SK-N-SH treated with all-trans-retinoic acid at 6 μM for 48 hours (cell line): ENCODE data around the gene NCLN.

Experiments
- ARNTL ChIP-seq: fragments of 450-650 bp; formaldehyde crosslinking; IDR thresholded peaks from 2 replicates; pipeline ENCODE4 v1.5.0; 2020; ENCODE audit warnings: low read depth, mild to moderate bottlenecking, moderate library complexity, borderline replicate concordance
- GLIS3 ChIP-seq: fragments of 250-450 bp; sonication (Bioruptor Pico); IDR thresholded peaks from 2 replicates; pipeline ENCODE4 v1.5.0; 2020; ENCODE audit warnings: mild to moderate bottlenecking, moderate library complexity
- OSR1 ChIP-seq: fragments of 250-450 bp; sonication (Bioruptor Pico); IDR thresholded peaks from 2 replicates; pipeline ENCODE4 v1.8.0; 2022; ENCODE audit warnings: moderate library complexity, mild to moderate bottlenecking, inconsistent platforms
- PPARA ChIP-seq: fragments of 250-450 bp; sonication (Bioruptor Pico); IDR thresholded peaks from 2 replicates; pipeline ENCODE4 v1.5.0; 2020; ENCODE audit warnings: mild to moderate bottlenecking, borderline replicate concordance
- RARB ChIP-seq: fragments of 250-450 bp; sonication (Bioruptor Pico); IDR thresholded peaks from 2 replicates; pipeline ENCODE4 v1.8.0; 2021; ENCODE audit warnings: mild to moderate bottlenecking, moderate library complexity
- ZC3H10 ChIP-seq: fragments of 250-450 bp; sonication (Bioruptor Pico); IDR thresholded peaks from 2 replicates; pipeline ENCODE4 v1.5.1; 2021; ENCODE audit warnings: mild to moderate bottlenecking, moderate library complexity
- ZFP3 ChIP-seq: fragments of 250-450 bp; sonication (Bioruptor Pico); IDR thresholded peaks from 2 replicates; pipeline ENCODE4 v1.5.0; 2020; ENCODE audit warnings: mild to moderate bottlenecking, moderate library complexity
- ZFP30 ChIP-seq: fragments of 450-650 bp; formaldehyde crosslinking; IDR thresholded peaks from 2 replicates; pipeline ENCODE4 v1.5.0; 2022; ENCODE audit warnings: mild to moderate bottlenecking, moderate library complexity
- TF ChIP-seq, protein P1 (sequence below): fragments of 250-450 bp; sonication (Bioruptor Pico); IDR thresholded peaks from 2 replicates; pipeline ENCODE4 v1.5.1; 2021; ENCODE audit warnings: mild to moderate bottlenecking, moderate library complexity
- TF ChIP-seq, protein P2 (sequence below): fragments of 250-450 bp; sonication (Bioruptor Pico); IDR thresholded peaks from 2 replicates; pipeline ENCODE4 v1.5.1; 2020; ENCODE audit warnings: low read depth, mild to moderate bottlenecking, moderate library complexity
- TF ChIP-seq, protein P3 (sequence below): fragments of 250-450 bp; sonication (Bioruptor Pico); IDR thresholded peaks from 2 replicates; pipeline ENCODE4 v1.5.0; 2020; ENCODE audit warnings: mild to moderate bottlenecking, moderate library complexity
- TF ChIP-seq, protein P4 (sequence below): fragments of 250-450 bp; sonication (Bioruptor Pico); IDR thresholded peaks from 2 replicates; pipeline ENCODE4 v1.8.0; 2020; ENCODE audit warnings: mild to moderate bottlenecking, moderate library complexity, borderline replicate concordance

DNA sequence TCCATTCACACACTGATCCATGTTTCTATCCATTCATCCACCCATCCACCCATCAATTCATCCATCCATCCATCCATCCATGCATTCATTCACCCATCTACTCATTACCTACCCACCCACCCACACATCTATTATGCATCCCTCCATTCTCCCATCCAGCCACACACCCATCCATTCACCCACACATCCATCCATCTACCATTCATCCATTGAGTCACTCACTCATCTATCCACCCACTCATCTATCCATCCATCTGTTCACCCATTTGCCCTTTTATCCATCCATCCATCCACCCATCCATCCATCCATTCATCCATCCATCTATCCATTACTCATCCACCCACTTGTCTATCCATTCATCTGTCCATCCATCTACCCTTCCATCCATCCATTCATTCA, 68.8 kb downstream of the NCLN start:
- no peak for TF ChIP-seq GLIS3 (CRISPR knock-in tag)
- TF ChIP-seq RARB = no peak
- no peak for TF ChIP-seq ZFP30 (CRISPR knock-in tag)
- no peak for TF ChIP-seq ZFP3 (CRISPR knock-in tag)
- TF ChIP-seq OSR1 (CRISPR knock-in tag) = no peak
- TF ChIP-seq, protein P1, sequence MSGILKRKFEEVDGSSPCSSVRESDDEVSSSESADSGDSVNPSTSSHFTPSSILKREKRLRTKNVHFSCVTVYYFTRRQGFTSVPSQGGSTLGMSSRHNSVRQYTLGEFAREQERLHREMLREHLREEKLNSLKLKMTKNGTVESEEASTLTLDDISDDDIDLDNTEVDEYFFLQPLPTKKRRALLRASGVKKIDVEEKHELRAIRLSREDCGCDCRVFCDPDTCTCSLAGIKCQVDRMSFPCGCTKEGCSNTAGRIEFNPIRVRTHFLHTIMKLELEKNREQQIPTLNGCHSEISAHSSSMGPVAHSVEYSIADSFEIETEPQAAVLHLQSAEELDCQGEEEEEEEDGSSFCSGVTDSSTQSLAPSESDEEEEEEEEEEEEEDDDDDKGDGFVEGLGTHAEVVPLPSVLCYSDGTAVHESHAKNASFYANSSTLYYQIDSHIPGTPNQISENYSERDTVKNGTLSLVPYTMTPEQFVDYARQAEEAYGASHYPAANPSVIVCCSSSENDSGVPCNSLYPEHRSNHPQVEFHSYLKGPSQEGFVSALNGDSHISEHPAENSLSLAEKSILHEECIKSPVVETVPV = no peak
- TF ChIP-seq PPARA (CRISPR knock-in tag) = no peak
- TF ChIP-seq, protein P2, sequence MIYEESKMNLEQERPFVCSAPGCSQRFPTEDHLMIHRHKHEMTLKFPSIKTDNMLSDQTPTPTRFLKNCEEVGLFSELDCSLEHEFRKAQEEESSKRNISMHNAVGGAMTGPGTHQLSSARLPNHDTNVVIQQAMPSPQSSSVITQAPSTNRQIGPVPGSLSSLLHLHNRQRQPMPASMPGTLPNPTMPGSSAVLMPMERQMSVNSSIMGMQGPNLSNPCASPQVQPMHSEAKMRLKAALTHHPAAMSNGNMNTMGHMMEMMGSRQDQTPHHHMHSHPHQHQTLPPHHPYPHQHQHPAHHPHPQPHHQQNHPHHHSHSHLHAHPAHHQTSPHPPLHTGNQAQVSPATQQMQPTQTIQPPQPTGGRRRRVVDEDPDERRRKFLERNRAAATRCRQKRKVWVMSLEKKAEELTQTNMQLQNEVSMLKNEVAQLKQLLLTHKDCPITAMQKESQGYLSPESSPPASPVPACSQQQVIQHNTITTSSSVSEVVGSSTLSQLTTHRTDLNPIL (CRISPR knock-in tag) = no peak
- TF ChIP-seq, protein P3, sequence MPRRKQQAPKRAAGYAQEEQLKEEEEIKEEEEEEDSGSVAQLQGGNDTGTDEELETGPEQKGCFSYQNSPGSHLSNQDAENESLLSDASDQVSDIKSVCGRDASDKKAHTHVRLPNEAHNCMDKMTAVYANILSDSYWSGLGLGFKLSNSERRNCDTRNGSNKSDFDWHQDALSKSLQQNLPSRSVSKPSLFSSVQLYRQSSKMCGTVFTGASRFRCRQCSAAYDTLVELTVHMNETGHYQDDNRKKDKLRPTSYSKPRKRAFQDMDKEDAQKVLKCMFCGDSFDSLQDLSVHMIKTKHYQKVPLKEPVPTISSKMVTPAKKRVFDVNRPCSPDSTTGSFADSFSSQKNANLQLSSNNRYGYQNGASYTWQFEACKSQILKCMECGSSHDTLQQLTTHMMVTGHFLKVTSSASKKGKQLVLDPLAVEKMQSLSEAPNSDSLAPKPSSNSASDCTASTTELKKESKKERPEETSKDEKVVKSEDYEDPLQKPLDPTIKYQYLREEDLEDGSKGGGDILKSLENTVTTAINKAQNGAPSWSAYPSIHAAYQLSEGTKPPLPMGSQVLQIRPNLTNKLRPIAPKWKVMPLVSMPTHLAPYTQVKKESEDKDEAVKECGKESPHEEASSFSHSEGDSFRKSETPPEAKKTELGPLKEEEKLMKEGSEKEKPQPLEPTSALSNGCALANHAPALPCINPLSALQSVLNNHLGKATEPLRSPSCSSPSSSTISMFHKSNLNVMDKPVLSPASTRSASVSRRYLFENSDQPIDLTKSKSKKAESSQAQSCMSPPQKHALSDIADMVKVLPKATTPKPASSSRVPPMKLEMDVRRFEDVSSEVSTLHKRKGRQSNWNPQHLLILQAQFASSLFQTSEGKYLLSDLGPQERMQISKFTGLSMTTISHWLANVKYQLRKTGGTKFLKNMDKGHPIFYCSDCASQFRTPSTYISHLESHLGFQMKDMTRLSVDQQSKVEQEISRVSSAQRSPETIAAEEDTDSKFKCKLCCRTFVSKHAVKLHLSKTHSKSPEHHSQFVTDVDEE = no peak
- no peak for TF ChIP-seq ZC3H10 (CRISPR knock-in tag)
- TF ChIP-seq, protein P4, sequence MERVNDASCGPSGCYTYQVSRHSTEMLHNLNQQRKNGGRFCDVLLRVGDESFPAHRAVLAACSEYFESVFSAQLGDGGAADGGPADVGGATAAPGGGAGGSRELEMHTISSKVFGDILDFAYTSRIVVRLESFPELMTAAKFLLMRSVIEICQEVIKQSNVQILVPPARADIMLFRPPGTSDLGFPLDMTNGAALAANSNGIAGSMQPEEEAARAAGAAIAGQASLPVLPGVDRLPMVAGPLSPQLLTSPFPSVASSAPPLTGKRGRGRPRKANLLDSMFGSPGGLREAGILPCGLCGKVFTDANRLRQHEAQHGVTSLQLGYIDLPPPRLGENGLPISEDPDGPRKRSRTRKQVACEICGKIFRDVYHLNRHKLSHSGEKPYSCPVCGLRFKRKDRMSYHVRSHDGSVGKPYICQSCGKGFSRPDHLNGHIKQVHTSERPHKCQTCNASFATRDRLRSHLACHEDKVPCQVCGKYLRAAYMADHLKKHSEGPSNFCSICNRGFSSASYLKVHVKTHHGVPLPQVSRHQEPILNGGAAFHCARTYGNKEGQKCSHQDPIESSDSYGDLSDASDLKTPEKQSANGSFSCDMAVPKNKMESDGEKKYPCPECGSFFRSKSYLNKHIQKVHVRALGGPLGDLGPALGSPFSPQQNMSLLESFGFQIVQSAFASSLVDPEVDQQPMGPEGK (CRISPR knock-in tag) = no peak
- no peak for TF ChIP-seq ARNTL (CRISPR knock-in tag)
